Tibial artery (tissue), 4 donors: ENCODE data around the gene CNTN4.

ENCODE experiments used
- DNase-seq, 2 donors: peaks; one replicate each; pipeline ENCODE4 v3.0.0-alpha.2; 2019
- H3K27ac ChIP-seq, 2 donors: fragments of 200-600 bp; sonication (generic) in 1 of 2; 1 replicate in 1 of 2; 2 replicates in 1 of 2; pipeline ENCODE4 v1.5.1; 2018 to 2019; ENCODE audit warnings: mild to moderate bottlenecking in 1 of 2
- H3K27me3 ChIP-seq, 2 donors: fragments of 200-600 bp; sonication (generic) in 1 of 2; one replicate each; pipeline versions ENCODE4 v1.5.1 to v1.6.0; 2016 to 2019
- H3K36me3 ChIP-seq, 3 donors: fragments of 200-600 bp; sonication (generic) in 2 of 3; one replicate each; pipeline ENCODE4 v1.5.1; 2016 to 2019; ENCODE audit warnings: mild to moderate bottlenecking in 2 of 3
- H3K4me1 ChIP-seq, 4 donors: fragments of 200-600 bp; sonication (generic) in 2 of 4; 1 replicate in 3 of 4; 2 replicates in 1 of 4; pipeline ENCODE4 v1.5.1; 2016 to 2019
- H3K4me3 ChIP-seq, 2 donors: fragments of 200-600 bp; sonication (generic) in 1 of 2; 1 replicate in 1 of 2; 2 replicates in 1 of 2; pipeline ENCODE4 v1.5.1; 2018 to 2019; ENCODE audit warnings: mild to moderate bottlenecking in 2 of 2
- H3K9me3 ChIP-seq, 3 donors: fragments of 200-600 bp; sonication (generic) in 1 of 3; one replicate each; pipeline ENCODE4 v1.5.1; 2016 to 2019
- CTCF ChIP-seq, 2 experiments: fragments of 200-600 bp in 1 of 2; fragments of 450-650 bp in 1 of 2; IDR thresholded peaks; one replicate each; pipeline ENCODE4 v1.5.1; 2017 to 2019; ENCODE audit warnings: antibody characterized with exemption in 2 of 2, mild to moderate bottlenecking in 1 of 2, moderate library complexity in 1 of 2
- intact Hi-C: fragments of 100-400 bp; cut with DNase I; formaldehyde crosslinking; loops from one replicate; pipeline ENCODE4 v1.15.0; 2023; ENCODE audit warnings: low total_unique reads

CNTN4 gene

GRCh38 chr3:2540115-2540514 lies 441.4 kb downstream of the CNTN4 start:
- no peaks in the 10 kb centered on the region for H3K4me1 ChIP-seq
- no peak overlapping the region for H3K4me3 ChIP-seq
- H3K27ac ChIP-seq: no peak overlapping the region
- no peak for DNase-seq
- intact Hi-C loops: no loop called here
- no peak for TF ChIP-seq CTCF (IDR thresholded peaks at IDR 0.05)
- H3K9me3 ChIP-seq: no peaks in the 10 kb centered on the region
- no peaks in the 10 kb centered on the region for H3K27me3 ChIP-seq
- no peaks in the 10 kb centered on the region for H3K36me3 ChIP-seq

DNA sequence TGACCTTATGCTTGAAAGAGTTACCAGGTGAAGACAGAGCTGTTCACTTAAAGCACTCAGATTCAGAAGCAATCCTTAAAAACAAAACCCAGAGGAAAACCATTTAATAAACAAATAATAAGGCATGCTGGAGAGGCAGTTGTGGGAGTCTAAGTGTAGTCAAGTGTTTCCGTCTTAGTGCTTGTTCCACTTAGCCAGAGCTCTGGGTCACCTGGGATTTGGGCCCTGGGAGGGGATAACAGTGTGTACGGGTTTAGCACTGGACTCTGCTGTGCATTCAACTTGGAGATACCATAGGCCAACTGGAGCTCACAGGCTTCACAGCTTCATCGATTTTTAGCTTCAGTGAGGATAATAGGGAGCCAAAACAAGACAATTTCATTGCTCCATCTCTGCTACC lies 444.6 kb downstream of the CNTN4 start:
- no peaks in the 10 kb centered on the region for H3K36me3 ChIP-seq
- H3K4me1 ChIP-seq: no peaks in the 10 kb centered on the region
- intact Hi-C loops: no loop called here
- no peaks in the 10 kb centered on the region for H3K27me3 ChIP-seq
- no peak for TF ChIP-seq CTCF (IDR thresholded peaks at IDR 0.05)
- no peak for DNase-seq
- H3K27ac ChIP-seq: no peak overlapping the region
- H3K9me3 ChIP-seq: no peaks in the 10 kb centered on the region
- H3K4me3 ChIP-seq: no peak overlapping the region

DNA sequence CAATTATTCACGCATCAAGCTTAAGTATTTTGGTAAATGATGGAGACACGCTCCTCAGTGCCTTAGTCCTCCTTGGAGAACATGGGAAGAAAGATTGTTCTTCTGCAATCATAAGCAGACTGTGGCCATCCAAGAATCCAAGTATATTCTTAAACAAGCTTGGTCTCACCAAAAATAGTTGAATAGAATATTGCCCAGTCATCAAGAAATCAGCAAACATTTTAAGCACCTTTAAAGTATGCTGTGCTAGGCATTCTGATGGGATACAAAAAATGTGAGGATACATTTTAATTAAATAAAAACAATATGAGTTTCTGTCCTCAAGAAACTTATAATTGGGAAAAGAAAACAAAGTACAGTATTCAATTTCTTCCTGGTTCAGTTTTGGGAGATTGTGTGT lies 445.5 kb downstream of the CNTN4 start:
- Histone ChIP-seq H3K36me3 (no peaks in the 10 kb centered on the region), H3K4me3 (no peak overlapping the region), H3K9me3 (no peaks in the 10 kb centered on the region), H3K27me3 (no peaks in the 10 kb centered on the region), H3K27ac (no peak overlapping the region), H3K4me1 (no peaks in the 10 kb centered on the region)
- TF ChIP-seq CTCF (IDR thresholded peaks at IDR 0.05): no peak
- no peak for DNase-seq
- intact Hi-C loops: no loop called here

- no peaks in the 10 kb centered on the region for H3K27me3 ChIP-seq
Observed at GRCh38 chr3:2544718-2545117, 446.1 kb downstream of the CNTN4 start.

DNA sequence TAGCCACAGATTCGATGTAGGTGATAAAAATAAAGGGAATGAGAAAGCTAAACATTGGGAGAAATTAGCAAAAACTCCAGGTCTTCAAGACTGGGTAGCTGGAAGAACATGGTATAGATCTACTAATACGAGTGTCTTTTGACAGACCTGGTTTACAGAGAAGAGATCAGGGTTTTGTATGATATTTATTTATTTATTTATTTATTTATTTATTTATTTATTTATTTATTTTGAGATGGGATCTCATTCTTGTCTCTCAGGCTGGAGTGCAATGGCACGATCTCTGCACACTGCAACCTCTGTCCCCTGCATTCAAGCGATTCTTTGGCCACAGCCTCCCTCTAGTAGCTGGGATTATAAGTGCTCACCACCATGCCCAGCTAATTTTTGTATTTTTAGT lies 448.4 kb downstream of the CNTN4 start:
- H3K36me3 ChIP-seq: no peaks in the 10 kb centered on the region
- no peak for TF ChIP-seq CTCF (IDR thresholded peaks at IDR 0.05)

More at GRCh38 chr3:2544718-2545117, 446.1 kb downstream of the CNTN4 start:
- DNase-seq: no peak
- Histone ChIP-seq H3K4me1 (no peaks in the 10 kb centered on the region), H3K9me3 (no peaks in the 10 kb centered on the region), H3K36me3 (no peaks in the 10 kb centered on the region), H3K4me3 (no peak overlapping the region), H3K27ac (no peak overlapping the region)
- TF ChIP-seq CTCF (IDR thresholded peaks at IDR 0.05): no peak
- intact Hi-C loops: no loop called here

GRCh38 chr3:2554656-2555055 lies 456.0 kb downstream of the CNTN4 start:
- Histone ChIP-seq H3K4me3 (no peak overlapping the region), H3K9me3 (no peaks in the 10 kb centered on the region), H3K27ac (no peak overlapping the region), H3K27me3 (no peaks in the 10 kb centered on the region), H3K36me3 (no peaks in the 10 kb centered on the region), H3K4me1 (peaks cover 0 to 14% (median 0%) of the 10 kb centered on the region in 4 donors)
- no peak for TF ChIP-seq CTCF (IDR thresholded peaks at IDR 0.05)
- intact Hi-C loops: no loop called here
- no peak for DNase-seq

More for the DNA sequence above, 448.4 kb downstream of the CNTN4 start:
- Histone ChIP-seq H3K27ac (no peak overlapping the region), H3K4me3 (no peak overlapping the region), H3K27me3 (no peaks in the 10 kb centered on the region), H3K4me1 (no peaks in the 10 kb centered on the region), H3K9me3 (no peaks in the 10 kb centered on the region)
- no peak for DNase-seq
- intact Hi-C loops: no loop called here
